RWPE2 (cell line): ENCODE results near the gene MPRIP.

ENCODE experiments used
- ATAC-seq: fragments of 200-7000 bp; cut with Tn5 transposase; 3 replicates; pipeline ENCODE4 v1.9.1; 2021; ENCODE audit warnings: low read depth
- DNase-seq: peaks from one replicate; pipeline ENCODE4 v3.0.0-alpha.2; 2020; ENCODE audit warnings: low spot score
- H3K27ac ChIP-seq: fragments of 450-650 bp; 2 replicates; pipeline ENCODE4 v1.5.1; 2017; ENCODE audit warnings: mild to moderate bottlenecking; ENCODE audit not compliant: poor library complexity, severe bottlenecking
- H3K27me3 ChIP-seq: fragments of 250-450 bp; sonication (Bioruptor Pico); 2 replicates; pipeline ENCODE4 v1.5.1; 2021; ENCODE audit warnings: mild to moderate bottlenecking, moderate library complexity; ENCODE audit not compliant: insufficient read depth, poor library complexity, severe bottlenecking
- H3K36me3 ChIP-seq: fragments of 250-450 bp; sonication (Bioruptor Pico); 2 replicates; pipeline ENCODE4 v1.5.1; 2020; ENCODE audit warnings: low read depth, mild to moderate bottlenecking, moderate library complexity
- H3K4me1 ChIP-seq: fragments of 250-450 bp; sonication (Bioruptor Pico); 2 replicates; pipeline ENCODE4 v1.5.1; 2021; ENCODE audit warnings: mild to moderate bottlenecking, moderate library complexity; ENCODE audit not compliant: insufficient read depth, poor library complexity, severe bottlenecking
- H3K4me3 ChIP-seq: fragments of 250-450 bp; sonication (Bioruptor Pico); 2 replicates; pipeline ENCODE4 v1.5.1; 2021; ENCODE audit warnings: mild to moderate bottlenecking, moderate library complexity; ENCODE audit not compliant: severe bottlenecking
- H3K9me3 ChIP-seq: fragments of 250-450 bp; sonication (Bioruptor Pico); 2 replicates; pipeline ENCODE4 v1.5.1; 2021; ENCODE audit warnings: mild to moderate bottlenecking, moderate library complexity; ENCODE audit not compliant: severe bottlenecking
- TF ChIP-seq, protein P1 (sequence below): fragments of 450-650 bp; IDR thresholded peaks from one replicate; pipeline ENCODE4 v1.5.1; 2017; ENCODE audit warnings: mild to moderate bottlenecking, moderate library complexity; ENCODE audit not compliant: poor library complexity, severe bottlenecking

The MPRIP gene

DNA sequence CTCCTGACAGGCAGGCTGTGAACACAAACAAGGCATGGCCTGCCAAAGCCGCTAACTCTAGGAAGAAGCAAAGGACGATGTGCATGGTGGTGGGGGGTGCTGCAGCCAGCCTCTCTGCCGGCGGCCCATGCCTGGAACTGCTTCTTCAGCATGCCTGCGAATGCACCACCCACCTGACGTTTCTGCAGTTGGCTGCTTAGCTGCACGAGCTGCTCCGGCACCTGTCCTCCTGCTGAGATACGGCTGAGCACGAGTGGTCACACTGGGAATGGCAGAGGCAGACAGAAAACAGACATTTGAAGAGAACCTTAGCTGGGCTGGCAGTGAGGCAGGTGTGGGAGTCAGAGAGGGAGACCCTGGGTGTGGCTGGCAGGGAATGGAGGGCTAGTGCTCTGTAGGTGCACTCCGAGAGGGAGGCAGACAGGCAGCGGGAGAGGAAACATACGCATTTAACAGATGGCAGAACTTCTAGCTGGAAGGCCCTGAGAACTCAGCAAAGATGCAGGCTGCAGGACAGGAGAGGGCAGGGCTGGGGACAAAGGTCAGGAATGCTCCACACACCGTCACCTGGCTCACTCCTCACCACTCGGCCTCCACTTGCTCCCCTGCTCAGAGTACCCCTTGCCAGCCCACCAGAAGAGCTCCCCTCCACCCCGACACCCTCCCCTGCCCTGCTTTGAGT is 189.5 kb downstream of the MPRIP start:
- TF ChIP-seq, protein P1, sequence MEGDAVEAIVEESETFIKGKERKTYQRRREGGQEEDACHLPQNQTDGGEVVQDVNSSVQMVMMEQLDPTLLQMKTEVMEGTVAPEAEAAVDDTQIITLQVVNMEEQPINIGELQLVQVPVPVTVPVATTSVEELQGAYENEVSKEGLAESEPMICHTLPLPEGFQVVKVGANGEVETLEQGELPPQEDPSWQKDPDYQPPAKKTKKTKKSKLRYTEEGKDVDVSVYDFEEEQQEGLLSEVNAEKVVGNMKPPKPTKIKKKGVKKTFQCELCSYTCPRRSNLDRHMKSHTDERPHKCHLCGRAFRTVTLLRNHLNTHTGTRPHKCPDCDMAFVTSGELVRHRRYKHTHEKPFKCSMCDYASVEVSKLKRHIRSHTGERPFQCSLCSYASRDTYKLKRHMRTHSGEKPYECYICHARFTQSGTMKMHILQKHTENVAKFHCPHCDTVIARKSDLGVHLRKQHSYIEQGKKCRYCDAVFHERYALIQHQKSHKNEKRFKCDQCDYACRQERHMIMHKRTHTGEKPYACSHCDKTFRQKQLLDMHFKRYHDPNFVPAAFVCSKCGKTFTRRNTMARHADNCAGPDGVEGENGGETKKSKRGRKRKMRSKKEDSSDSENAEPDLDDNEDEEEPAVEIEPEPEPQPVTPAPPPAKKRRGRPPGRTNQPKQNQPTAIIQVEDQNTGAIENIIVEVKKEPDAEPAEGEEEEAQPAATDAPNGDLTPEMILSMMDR: no peak
- ATAC-seq: no peak

DNA sequence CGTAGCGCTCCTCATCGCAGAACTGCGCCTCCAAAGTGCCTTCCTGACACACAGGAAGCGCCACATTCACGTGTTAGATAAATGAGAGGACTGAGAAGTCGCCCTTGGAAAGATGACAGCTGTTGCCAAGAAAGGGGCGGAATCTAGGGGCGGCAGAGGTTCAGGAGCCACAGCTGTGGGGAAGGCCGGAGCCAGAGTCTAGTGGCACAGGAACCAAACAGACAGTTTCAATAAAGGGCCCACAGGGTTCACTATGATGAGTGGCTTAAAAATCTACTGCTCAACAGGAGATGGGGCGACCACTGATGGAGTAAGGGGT is 190.0 kb downstream of the MPRIP start:
- H3K4me1 ChIP-seq: no peaks in the 10 kb centered on the region
- H3K27ac ChIP-seq: no peak overlapping the region
- ATAC-seq (no peak), DNase-seq (no peak)
- no peaks in the 10 kb centered on the region for H3K27me3 ChIP-seq
- TF ChIP-seq, protein P1: no peak
- H3K9me3 ChIP-seq: no peaks in the 10 kb centered on the region
- peaks cover 40% of the 10 kb centered on the region for H3K36me3 ChIP-seq
- no peak overlapping the region for H3K4me3 ChIP-seq

More for the DNA sequence above, 189.5 kb downstream of the MPRIP start:
- Histone ChIP-seq H3K27me3 (no peaks in the 10 kb centered on the region), H3K27ac (no peak overlapping the region), H3K4me3 (no peak overlapping the region), H3K4me1 (no peaks in the 10 kb centered on the region), H3K9me3 (no peaks in the 10 kb centered on the region), H3K36me3 (peaks cover 45% of the 10 kb centered on the region)
- DNase-seq: no peak

DNA sequence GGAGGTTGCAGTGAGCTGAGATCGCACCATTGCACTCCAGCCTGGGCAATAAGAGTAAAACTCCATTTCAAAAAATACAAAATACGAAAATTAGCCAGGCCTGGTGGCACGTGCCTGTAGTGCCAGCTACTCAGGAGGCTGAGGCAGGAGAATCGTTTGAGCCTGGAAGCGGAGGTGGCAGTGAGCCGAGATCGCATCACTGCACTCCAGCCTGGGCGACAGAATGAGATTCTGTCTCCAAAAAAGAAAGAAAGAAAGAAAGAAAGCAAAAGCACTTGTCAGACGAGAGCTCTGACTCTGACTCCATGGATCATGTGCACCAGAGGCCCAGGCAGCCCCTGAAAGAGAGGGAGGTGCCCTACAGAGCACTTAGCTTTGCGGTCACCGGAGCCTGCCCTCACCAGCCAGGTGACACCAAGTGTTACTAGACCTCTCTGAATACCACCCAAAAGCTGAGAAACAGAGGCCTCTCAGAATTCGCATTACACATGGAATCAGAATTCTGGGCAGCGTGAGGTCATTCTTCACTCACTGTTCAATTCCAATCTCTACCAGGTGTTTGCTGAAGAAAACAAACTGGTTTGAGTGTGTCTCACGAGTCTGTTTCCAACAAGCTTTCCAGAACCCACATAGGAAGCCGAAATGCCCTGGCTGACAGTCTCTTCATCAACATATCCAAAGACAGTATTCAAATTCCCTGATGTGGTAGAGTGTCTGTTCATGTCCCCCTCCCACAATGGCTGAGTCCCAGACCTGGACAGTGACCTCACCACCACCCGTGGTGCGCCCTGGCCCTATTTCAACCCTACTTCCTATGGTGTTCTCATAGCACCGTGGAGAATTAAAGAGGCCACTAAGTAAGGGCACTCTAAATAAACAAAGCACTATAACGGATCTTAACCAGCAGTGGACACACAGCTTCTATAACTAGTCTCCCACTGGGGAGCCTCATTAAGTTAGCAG is 193.2 kb downstream of the MPRIP start:
- Histone ChIP-seq H3K4me1 (no peaks in the 10 kb centered on the region), H3K27ac (no peak overlapping the region), H3K27me3 (no peaks in the 10 kb centered on the region), H3K9me3 (no peaks in the 10 kb centered on the region), H3K4me3 (peak overlapping the region; percentile 86), H3K36me3 (peaks cover 17% of the 10 kb centered on the region)
- DNase-seq (no peak), ATAC-seq (no peak)
- TF ChIP-seq, protein P1: no peak

DNA sequence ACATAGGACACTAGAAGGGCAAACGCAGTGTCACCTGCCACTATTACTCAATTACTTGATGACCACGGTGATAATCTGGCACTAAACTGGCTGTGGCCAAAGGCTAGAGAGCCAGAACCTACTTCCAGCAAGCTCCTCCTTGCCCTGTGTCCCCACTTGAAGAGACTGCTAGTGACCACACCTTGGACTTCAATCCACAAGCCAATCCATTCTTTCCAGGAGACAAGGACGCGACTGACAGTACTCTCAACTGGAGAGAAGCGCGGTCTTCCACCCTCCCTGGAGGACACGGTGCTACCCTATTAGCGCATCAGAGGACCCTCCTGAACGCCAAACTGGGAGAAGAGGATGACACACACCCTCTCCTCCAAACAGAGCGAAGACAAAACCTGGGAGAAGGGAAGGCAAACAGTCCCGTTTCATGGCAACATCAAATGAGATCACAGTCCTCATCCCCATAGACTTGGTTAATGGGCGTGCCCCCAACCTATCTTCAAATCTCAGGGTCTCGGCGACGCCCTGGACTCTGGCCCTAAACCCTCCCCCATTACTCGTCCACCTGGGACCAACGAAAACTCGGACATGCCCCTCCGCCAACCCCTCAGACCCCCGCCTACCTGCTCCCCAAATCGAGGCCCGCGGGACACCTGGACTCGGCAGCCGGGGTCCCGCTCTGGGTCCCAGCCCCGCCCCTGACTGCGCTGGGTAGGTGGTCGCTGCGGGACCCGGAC is 194.2 kb downstream of the MPRIP start:
- DNase-seq (no peak), ATAC-seq (peak; percentile 43)
- H3K4me1 ChIP-seq: no peaks in the 10 kb centered on the region
- no peaks in the 10 kb centered on the region for H3K27me3 ChIP-seq
- H3K4me3 ChIP-seq: peak overlapping the region; percentile 86
- H3K27ac ChIP-seq: peak overlapping the region; percentile 59
- H3K36me3 ChIP-seq: peaks cover 8% of the 10 kb centered on the region
- no peaks in the 10 kb centered on the region for H3K9me3 ChIP-seq
- TF ChIP-seq, protein P1: no peak
